ENCODE data around the gene HEPN1.

DNA sequence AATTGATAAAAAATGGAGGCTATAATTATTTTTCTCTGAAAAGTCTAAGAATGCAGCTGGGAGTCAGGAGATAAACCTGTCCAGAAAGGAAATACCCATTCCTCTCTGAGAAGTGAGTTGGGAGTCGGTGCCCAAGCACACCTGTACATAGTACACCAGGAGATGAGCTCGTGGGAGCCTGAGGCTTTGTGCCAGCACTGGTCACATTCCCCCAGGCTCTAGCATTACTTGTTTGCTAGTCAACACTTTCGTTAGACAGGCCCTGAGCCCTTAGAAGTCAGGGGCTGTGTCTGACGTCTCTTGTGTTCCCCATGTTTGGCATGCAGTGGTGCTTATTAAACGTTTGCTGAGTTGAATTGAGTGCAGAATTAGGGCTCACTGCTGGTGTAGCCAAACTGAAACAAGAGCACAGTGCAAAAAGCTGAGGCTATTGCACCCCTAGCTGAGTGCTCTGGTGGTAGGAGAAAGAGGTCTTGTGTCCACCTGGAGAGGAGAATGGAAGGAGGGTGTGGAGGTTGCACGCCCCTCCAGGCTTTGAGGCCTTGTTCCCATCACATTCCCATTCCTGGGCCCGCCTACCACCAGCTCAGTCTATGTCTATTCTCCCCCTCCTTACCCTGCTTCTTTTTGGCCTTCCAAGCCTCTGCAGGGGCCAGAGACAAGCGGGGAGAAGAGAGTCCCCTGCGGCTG is 28.2 kb upstream of the HEPN1 start:
- TF ChIP-seq GATA2 (IDR thresholded peaks at IDR 0.05; ENCODE audit: low read depth, low read length) (no peak), GATA3 (IDR thresholded peaks at IDR 0.05; ENCODE audit: low read depth, low read length) (no peak)

Data from SH-SY5Y (cell line).